Pons (tissue), 1 donor: Measurements from ENCODE around the gene IRF8.

Source experiments
- DNase-seq: peaks from one replicate; pipeline ENCODE4 v3.0.0-alpha.2; 2016; ENCODE audit warnings: low spot score

Gene IRF8

DNA sequence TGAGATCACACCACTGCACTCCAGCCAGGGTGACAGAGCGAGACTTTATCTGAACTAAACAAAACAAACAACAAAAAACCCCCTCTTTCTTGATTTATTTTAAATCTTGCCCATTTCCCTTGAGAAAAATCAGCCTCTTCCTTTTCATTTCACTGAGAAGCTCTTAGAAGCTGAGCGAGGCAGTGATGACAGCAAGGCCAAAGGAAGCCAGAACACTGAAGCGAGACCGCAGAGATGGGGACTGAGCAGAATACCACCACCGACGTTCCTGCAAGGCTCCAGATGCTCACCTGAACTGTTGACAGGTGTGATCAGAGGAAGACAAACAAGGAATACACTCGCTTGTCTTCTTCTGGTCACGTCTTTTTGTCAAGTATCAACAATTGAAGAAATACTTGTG lies 30.5 kb upstream of the IRF8 start:
- DNase-seq = no peak

GRCh38 chr16:85869206-85869605 lies 29.8 kb upstream of the IRF8 start:
- no peak for DNase-seq

DNA sequence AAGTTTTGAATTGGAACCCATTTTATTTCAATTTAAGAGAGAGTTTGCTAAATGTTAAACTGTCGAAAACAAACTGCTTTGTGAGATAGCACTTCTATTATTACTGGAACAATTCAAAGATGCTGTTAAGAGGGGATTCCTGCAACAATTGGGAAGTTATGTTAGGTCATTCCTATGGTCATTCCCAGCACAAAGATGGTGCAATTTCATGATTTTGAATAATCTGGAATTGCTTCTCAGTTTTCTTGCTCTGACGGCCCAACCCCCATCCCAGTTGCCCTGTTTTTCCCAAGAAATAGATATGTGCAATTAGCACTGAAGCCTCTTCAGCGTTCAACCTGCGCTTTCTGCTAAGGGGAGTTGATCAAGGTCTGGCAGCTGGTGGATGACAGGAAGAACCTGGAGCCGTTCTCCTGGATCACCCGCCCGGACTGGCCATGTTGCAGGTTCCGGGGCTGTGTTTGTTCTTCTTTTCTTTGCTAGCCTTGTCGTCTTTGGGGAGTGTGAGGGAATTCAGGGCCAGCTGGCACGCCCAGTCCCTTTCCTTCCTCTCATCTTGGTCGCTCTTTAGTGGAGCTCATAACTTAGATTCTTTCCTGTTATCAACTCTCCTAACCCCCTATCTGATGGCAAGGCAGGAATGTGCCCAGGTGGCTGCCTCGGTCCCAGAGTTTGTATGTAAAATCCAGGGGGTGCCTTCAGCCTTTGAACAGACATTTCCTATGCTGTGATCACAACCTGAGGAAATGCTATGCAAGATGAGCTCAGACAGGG lies 29.0 kb upstream of the IRF8 start:
- DNase-seq = no peak

DNA sequence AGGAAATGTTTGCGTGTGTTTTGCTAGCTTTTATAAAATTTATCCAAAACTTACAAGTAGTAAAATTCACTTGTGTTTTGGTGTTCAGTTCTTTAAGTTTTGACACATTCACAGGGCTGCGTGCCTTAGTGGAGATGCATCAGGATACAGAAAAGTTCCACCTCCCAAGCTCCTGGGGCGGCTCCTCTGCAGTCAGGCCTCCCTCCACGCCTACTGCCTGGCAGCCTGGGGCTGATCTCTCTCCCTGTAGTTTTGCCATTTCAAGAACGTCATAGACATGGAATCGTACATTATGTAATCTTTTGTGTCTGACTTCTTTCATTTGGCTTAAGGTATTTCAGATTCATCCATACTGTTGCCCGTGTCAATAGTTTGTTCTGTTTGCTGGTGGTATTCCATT lies 27.2 kb upstream of the IRF8 start:
- no peak for DNase-seq

- no peak for DNase-seq
Observed at GRCh38 chr16:85872734-85873133, 26.2 kb upstream of the IRF8 start.

GRCh38 chr16:85873153-85873552 lies 25.8 kb upstream of the IRF8 start:
- no peak for DNase-seq

DNA sequence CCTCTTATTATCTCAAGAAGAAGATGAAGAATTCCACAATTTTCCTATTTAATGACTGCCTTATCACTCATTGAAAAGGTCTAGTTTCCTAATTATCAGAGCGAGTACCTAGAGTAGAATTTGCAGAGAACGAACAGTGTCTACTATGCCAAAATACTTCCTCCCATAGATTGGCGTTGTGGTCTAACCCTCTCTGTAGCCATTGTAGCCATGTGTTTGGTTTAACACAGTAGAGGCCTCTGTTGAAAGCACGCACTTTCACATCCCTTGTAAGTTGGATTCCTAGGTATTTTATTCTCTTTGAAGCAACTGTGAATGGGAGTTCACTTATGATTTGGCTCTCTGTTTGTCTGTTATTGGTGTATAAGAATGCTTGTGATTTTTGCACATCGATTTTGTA lies 24.9 kb upstream of the IRF8 start:
- DNase-seq = peak; percentile 52

DNA sequence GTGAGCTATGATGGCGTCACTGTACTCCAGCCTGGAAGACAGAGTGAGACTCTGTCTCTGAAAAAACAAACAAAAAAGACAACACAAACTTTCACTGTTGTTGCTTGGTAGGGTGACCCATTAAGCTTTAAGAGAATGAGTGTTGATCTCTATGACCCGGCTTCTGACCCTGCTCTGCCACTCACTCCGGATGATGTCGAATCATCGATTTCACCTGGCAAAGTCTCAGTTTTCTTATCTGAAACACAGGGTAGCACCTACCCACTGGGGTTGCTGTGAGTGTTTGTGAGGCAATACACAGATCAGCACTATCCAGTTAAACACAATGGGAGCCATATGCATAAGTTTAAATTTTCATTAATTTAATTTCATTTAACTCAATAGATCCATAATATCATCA lies 20.6 kb upstream of the IRF8 start:
- DNase-seq = no peak

DNA sequence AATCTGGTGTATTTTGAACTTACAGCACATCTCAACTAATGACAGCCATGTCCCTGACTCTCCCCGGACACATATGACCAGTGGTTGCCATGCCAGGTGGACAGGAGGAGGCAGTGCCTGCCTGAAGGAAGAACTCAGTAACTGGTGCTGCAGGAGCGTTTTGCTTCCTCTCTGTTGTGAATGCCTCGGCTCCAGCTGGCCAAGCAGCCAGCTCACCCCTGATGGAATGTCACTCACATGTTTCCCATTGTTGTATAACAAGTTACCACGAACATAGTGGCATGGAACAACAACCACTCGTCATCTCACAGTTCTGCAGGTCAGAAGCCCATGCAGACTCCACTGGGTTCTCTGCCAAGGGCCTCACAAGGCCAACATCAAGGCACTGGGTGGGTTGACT lies 20.1 kb upstream of the IRF8 start:
- DNase-seq = no peak

GRCh38 chr16:85879549-85879948 lies 19.4 kb upstream of the IRF8 start:
- DNase-seq = no peak

DNA sequence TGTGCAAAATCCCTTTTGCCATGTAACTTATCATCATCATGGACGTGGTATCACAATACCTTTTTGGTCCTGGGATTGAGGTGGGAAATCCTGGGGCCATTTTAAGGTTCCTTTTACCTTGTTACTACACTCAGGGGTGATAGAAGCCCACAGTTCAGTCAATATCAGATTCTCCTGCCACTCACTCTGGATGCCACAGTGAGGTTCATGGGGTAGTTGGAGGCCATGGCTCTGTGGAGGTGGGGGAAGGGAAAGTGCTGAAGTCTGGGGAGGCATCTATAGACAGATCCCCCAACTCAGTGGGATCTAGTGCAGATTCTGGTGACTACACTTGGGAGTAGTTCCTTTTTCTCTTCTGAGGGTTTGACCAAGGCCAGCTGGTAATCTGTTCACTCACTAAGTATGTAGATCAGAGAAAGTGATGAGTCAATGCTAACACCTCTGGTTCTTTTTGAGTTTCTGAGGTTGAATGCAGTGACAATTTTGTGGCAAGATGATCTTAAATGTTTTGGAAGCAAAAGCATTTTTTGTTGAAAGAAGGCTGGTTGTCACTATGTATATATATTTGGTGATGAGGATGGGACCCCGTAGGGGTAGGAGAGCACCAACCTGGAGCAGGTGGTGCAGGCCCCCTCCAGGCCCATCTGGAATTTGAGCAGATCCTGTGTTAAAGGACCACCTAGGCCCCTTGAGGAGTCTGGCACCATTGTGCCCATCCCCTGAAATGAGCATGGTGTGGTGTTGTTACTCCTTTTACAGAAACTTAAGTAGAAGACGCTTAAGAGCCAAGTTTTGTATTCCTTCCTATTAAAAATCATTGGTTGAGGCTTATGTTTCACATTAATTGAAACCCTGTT lies 18.8 kb upstream of the IRF8 start:
- DNase-seq = no peak

GRCh38 chr16:85880861-85881260 lies 18.1 kb upstream of the IRF8 start:
- no peak for DNase-seq

GRCh38 chr16:85881436-85881835 lies 17.5 kb upstream of the IRF8 start:
- DNase-seq = no peak

- DNase-seq = no peak
Observed at GRCh38 chr16:85882181-85882810, 16.7 kb upstream of the IRF8 start.

DNA sequence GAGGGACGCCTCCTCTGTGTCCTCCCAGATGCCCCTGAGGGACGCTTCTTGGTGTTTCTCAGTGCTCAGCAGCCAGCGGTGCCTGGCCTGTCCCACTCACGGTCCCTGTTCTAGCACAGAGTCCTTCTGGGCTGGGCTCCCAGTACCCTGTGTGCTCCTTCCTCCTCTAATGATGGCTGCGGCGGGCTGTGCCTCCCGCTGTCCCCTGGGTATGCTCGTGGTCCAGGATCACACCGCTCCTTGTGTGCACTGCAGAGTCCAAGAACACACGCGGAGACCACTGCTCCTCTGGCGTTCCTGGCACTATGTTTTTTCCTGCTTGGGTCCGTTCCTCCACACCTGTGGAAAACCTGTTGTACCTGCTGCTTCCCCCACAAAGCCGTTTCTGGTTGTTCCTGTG lies 15.1 kb upstream of the IRF8 start:
- no peak for DNase-seq

DNA sequence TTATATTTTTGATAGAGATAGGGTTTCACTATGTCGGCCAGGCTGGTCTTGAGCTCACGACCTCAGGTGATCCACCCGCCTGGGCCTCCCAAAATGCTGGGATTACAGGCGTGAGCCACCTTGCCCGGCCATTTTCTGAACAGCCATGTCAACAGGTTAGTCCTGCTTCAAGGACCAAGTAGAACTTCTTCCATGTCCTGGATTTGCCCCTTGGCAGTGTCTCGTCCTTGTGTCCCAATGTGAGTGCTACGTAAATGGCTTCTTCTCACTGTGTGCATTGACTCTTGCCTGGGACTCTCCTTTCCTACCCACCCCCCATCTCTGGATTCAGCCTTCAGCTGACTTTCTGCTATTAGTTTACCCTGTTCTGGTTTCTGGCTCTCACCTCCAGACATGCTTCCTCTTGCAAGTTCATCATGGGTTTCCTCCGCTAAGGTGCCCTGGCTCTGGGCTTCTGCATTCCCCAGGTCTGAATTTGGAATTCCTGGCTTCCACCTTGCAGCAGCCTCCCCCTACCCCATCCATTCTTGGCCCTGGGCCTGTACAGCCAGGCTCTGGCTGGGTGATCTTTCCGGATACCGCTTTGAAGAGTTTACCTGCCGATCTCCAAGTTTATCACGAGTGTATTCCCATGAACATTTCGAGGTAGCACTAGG lies 14.0 kb upstream of the IRF8 start:
- no peak for DNase-seq

DNA sequence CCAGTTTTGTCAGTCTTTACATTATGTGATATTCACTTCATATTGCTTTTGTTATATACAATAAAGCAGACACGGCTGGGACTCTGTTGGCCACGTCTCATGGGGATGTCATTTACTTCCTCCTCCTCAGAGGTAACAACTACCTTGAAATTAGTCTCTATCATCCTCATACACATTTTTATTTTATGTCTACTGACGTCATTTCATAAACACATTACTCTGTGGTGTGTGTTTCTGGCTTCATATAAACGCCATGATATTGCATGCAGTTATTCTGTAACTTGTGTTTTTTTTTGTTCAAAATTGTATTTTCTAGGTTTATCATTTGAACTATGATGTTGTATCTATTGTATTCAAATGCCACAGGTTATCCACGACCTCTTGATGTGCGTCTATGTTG lies 13.4 kb upstream of the IRF8 start:
- DNase-seq = no peak

- no peak for DNase-seq
Observed at GRCh38 chr16:85888405-85889331, 10.3 kb upstream of the IRF8 start.

DNA sequence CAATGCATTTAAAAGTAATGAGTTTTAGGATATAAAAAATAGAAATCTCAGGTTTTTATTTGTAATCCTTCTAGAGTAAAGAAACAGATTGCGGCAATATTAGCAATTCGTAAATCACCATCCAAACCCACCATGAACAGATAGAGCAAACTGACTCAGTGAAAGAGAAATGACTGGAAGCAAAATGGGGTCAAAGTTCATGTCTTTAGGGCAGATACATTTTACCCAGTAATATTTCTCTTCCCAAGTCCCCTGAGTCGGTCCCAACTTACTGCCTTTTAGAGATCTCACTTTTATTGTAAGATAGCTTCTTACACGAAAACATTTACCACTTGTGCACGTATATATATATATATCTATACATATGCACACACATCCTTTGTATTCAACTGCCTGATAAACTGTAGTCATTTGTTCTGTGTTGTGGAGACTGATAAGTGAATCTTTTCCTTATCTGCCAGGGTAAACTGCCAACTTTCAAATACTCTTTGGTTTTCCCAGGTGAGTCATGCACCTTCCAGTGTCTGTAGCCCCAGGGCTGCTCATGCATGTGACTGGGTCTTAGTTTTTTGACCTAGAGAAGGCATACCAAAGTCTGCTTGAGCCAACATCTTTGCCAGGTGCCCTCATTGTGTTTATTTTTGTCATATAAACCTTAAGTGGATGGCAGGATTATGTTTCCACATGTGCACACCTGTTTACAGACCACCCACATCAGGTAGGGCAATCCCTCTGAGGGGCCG lies 7.8 kb upstream of the IRF8 start:
- no peak for DNase-seq

DNA sequence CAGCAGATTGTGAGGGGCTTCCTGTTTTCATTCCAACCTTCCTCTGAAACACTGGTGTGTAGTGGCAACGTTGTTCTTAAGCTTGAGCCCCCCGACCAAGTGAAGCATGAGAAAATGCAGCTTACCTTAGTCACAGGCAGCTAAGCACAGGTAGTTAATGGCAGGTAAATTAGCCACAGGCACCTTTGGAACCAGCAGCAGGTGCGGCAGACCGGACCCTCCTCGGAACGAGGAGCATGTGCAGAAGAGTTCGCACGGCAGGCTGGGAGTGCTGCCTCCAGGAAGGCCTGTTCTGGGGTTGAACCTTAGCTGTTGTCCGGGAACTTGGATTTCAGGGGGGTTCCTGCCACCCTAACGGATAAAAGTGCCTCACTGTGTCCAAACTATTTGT lies 7.2 kb upstream of the IRF8 start:
- DNase-seq = no peak

- DNase-seq = no peak
Observed at GRCh38 chr16:85892760-85893159, 6.2 kb upstream of the IRF8 start.
